OCI-LY7 (cell line): ENCODE data around the gene ANKS1A.
"Not testable (repeated sequence)": the region's sequence is repeated elsewhere in the genome, so short reads cannot be mapped to it uniquely, and the experiment has no call there.

Experiments used
- CTCF ChIP-seq: fragments of 200-600 bp; sonication (generic); conservative IDR thresholded peaks from 2 replicates; pipeline ENCODE4 v1.5.1; 2014; ENCODE audit warnings: mild to moderate bottlenecking, antibody characterized with exemption, low read length, moderate library complexity, mixed read lengths
- EZH2phosphoT487 ChIP-seq: fragments of 200-600 bp; sonication (generic); IDR thresholded peaks from 2 replicates; pipeline ENCODE4 v1.6.1; 2018; ENCODE audit warnings: low read depth, borderline replicate concordance, mild to moderate bottlenecking, mixed run types, antibody characterized with exemption, low read length, moderate library complexity, mixed read lengths

- TF ChIP-seq CTCF, EZH2phosphoT487: not testable (repeated sequence)
Observed at GRCh38 chr6:34999153-34999552, 110.1 kb downstream of the ANKS1A start.
